NCI-H187 (cell line): ENCODE measurements around the gene TRIM7.
"Not testable (repeated sequence)": the region's sequence is repeated elsewhere in the genome, so short reads cannot be mapped to it uniquely, and the experiment has no call there.

Experiments
- DNase-seq, 2 experiments: peaks; one replicate each; lab custom pipeline; 2025; lab: John Stamatoyannopoulos, UW

TRIM7 gene

GRCh38 chr5:181212934-181213333 is 7.9 kb upstream of the TRIM7 start:
- no peak for DNase-seq

- DNase-seq: no peak
These were observed 7.1 kb upstream of the TRIM7 start for GRCh38 chr5:181212080-181212479.

DNA sequence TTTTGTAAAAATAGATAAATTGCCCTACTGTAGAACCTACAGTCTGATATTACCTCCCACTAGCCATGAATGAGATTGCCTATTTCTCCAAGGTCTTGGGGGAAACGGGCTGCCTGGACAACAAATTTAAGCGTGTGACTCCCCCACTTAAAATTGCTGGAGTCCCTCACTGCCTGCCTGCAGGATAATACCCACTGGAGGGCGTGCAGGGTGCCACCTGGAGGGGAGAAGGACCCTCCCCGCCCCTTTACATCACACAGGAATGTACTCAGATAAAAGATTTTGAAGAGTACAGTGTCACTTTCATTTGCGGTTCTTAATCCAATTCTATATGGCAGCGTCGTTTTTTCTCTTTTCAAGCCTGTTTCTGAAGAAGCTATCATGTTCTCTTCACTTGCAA is 6.2 kb upstream of the TRIM7 start:
- no peak for DNase-seq

DNA sequence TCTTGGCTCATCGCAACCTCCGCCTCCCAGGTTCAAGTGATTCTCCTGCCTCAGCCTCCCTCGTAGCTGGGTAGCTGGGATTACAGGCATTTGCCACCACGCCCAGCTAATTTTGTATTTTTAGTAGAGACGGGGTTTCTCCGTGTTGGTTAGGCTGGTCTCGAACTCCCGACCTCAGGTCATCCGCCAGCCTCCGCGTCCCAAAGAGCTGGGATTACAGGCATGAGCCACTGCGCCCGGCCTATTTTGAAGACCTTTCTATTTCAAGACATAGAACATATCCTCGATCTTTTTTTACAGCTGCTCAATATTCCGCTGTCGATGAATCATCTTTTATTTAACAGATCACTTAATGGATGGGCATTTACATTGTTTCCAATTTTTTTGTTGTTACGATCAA is 5.7 kb upstream of the TRIM7 start:
- not testable (repeated sequence) for DNase-seq

DNA sequence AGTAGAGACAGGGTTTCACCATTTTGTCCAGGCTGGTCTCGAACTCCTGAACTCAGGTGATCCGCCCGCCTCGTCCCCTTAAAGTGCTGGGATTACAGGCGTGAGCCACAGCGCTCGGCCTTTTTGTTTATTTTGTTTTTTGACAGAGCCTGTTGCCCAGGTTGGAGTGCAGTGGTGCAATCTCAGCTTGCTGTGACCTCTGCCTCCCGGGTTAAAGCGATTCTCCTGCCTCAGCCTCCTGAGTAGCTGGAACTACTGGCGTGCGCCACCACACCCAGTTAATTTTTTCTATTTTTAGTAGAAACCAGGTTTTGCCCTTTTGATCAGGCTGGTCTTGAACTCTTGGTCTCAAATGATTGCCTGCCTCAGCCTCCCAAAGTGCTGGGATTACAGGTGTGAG is 5.2 kb upstream of the TRIM7 start:
- not testable (repeated sequence) for DNase-seq

DNA sequence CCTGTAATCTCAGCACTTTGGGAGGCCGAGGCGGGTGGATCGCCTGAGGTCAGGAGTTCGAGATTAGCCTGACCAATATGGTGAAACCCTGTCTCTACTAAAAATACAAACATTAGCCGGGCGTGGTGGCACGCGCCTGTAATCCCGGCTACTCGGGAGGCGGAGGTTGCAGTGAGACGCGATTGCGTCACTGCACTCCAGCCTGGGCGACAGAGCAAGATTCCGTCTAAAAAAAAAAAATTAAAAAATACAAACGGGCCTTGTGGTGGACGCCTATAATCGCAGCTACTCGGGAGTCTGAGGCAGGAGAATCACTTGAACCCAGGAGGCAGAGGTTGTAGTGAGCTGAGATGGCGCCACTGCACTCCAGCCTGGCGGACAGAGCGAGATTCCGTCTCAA is 4.0 kb upstream of the TRIM7 start:
- DNase-seq: not testable (repeated sequence)

GRCh38 chr5:181207960-181208253 is 2.9 kb upstream of the TRIM7 start:
- DNase-seq: no peak

- DNase-seq: no peak
These were observed 2.4 kb upstream of the TRIM7 start for GRCh38 chr5:181207214-181207959.

DNA sequence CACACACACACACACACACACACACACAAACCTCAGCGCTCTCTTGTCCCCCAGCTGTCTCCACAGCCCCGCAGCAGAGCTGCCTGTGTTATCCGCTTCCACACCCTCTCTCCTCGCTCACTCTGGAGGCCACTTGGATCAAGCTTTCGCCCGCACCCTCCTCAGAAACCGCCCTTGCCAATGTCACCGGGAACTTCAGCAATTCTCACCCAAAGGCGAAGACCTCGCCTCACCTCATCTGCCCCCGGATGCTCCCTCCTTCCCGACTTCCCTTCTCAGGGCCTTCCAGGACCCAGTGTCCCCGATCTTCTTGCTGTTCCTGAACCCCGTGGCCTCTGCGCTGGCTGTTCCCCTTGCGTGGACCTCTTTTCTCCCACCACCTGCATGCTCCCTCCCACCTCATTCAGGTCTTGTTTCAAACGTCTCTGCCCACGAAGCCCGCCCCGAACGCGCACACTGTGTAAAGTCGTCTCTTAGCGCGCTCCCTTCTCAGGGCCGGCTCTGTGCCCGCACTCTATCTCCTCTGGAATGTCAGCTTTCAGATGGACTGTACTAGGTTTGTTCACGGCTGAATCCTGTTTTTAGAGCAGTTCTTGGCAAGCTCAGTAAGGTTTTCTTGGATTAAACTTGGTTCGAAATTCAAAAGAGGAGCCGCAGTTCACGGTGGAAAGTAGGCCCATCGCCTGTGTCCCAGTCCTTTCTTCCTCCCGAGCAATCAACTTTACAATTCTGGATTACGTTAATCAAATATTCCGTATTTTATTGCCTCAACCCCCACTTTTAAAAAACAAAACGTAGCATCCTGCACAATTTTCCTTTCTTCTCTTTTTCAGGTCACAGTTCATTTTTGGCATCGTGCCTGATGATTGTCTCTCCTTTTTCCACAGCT is 1.0 kb upstream of the TRIM7 start:
- no peak for DNase-seq

GRCh38 chr5:181204113-181204825 is 727 bp downstream of the TRIM7 start:
- no peak for DNase-seq

GRCh38 chr5:181203777-181204112 is 1.3 kb downstream of the TRIM7 start:
- no peak for DNase-seq

- DNase-seq: no peak
These were observed 1.8 kb downstream of the TRIM7 start for GRCh38 chr5:181203093-181203711.

GRCh38 chr5:181200816-181201215 is 4.2 kb downstream of the TRIM7 start:
- no peak for DNase-seq

DNA sequence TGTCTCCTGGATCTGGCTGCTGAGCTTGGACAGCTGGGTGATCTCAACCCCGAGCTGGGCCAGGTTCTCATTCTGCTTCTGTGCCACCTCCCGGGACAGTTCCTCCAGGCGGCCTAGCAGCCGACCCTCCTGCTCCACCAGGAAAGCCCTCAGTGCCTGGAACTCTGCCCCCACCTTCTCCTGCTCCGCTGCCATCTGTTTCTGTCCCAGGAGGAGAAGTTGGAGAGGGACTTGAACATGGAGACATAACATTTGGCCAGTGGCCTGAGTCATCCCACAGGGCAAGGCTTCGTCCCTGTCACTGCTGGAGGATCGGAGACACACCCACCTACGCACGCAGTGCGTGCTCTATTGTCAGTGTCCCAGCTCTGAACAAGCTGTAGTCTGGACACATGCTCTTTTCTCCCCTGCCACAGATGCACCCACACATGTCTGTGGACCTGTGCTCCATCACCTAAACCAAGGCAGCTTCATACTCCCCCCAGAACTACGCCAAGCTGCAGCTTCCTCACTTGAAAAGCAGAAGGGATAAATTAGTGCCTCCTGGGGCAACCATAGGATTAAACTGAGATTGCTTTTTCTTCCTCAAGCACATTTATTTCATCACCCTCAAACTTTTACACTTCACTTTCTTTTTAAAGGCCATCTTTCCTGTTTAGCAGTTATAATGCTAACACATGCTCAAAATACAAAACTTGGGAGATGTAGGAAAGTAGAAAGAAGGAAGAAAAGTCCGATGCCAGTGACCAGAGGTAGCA is 4.9 kb downstream of the TRIM7 start:
- no peak for DNase-seq

GRCh38 chr5:181198905-181199519 is 6.0 kb downstream of the TRIM7 start:
- DNase-seq: no peak

DNA sequence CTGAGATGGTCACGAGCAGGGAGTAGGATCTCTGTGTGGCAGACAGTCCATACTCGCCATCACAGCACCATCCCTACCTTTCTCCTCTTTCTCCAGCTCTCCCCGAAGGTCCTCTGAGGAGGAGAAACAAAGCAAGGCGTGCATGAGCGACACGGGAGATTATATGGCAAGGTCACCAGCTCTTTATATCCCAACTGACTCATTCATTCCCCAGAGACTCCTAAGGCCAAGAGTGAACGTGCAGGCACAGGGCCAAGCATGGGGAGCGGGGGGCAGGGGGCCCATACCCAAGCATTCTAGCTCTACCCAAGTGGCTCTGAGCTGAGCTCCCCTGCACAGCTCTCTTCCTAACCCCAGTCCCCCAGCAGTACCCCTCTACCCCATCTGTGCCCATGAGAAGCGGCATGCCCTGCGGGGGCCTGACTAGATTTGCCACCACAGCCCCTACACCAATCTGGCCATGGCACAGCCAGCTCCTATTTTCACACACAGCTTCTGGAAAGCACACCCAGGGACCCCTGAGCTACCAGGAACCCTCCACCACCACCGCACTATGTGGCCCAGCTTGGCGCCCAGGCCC is 6.8 kb downstream of the TRIM7 start:
- DNase-seq: no peak

DNA sequence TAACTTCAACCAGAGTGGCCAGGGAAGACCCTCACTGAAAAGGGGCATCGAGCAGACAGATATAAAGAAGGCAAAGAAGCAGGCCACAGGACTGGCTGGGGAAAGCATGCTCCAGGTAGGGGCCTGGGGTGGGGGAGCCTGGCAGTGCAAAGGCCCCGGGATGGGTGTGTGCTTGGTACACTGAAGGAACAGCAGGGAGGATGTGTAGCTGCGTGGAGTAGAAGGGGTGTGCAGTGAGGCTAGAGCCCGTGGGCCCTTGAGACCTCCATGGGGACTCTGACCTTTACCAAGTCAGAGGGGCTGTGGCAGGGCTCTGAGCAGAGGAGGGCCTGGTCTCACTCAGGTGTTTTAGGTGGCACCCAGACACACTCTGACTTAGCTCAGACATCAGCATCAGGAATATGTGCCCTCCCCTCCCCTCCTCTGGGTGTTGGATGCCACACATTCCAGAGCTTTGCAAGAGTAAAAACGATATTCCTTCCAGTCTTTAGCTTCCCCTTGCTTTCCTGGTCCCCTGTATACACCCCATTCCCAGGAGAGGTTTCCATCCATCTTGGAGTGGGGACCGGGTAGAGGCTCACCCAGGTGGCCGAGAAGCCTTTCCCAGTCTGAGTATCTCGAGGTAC is 7.6 kb downstream of the TRIM7 start:
- no peak for DNase-seq

- DNase-seq: no peak
These were observed 9.7 kb downstream of the TRIM7 start for GRCh38 chr5:181195249-181195761.

- no peak for DNase-seq
These were observed 10.3 kb downstream of the TRIM7 start for GRCh38 chr5:181194489-181195248.
